Immature natural killer cell (primary cell): ENCODE results near the gene PPIP5K2. TPM values are rescaled to one million over a fixed set of nuclear protein-coding genes. Genes with fewer than 3 reads are reported as not detected.

Experiments
- DNase-seq, 3 donors: peaks; one replicate each; pipeline ENCODE4 v3.0.0; 2022; ENCODE audit warnings: mixed read lengths in 1 of 3
- H3K27ac Mint-ChIP-seq, 6 donors: one replicate each; pipeline ENCODE4 v1.8.0; 2020; ENCODE audit warnings: mixed read lengths in 6 of 6, mild to moderate bottlenecking in 5 of 6, inconsistent platforms in 4 of 6, moderate library complexity in 3 of 6
- H3K27me3 Mint-ChIP-seq, 3 donors: one replicate each; pipeline ENCODE4 v1.8.0; 2020 to 2021; ENCODE audit warnings: low read depth in 3 of 3, mild to moderate bottlenecking in 3 of 3, mixed read lengths in 3 of 3, moderate library complexity in 3 of 3, inconsistent platforms in 1 of 3
- H3K36me3 Mint-ChIP-seq, 3 donors: one replicate each; pipeline ENCODE4 v1.8.0; 2020; ENCODE audit warnings: mixed read lengths in 3 of 3, inconsistent platforms in 2 of 3, mild to moderate bottlenecking in 2 of 3
- H3K4me1 Mint-ChIP-seq, 2 donors: one replicate each; pipeline ENCODE4 v1.8.0; 2020; ENCODE audit warnings: inconsistent platforms in 2 of 2, mild to moderate bottlenecking in 2 of 2, mixed read lengths in 2 of 2, moderate library complexity in 1 of 2
- H3K4me3 Mint-ChIP-seq, 5 donors: one replicate each; pipeline ENCODE4 v1.8.0; 2020; ENCODE audit warnings: mild to moderate bottlenecking in 5 of 5, mixed read lengths in 5 of 5, inconsistent platforms in 3 of 5, moderate library complexity in 3 of 5
- H3K9me3 Mint-ChIP-seq, 6 donors: one replicate each; pipeline ENCODE4 v1.8.0; 2020; ENCODE audit warnings: mild to moderate bottlenecking in 6 of 6, mixed read lengths in 6 of 6, inconsistent platforms in 4 of 6, moderate library complexity in 3 of 6
- polyA plus RNA-seq, 3 donors: library from polyadenylated mRNA; unstranded; fragments of 300-500 nt; fragmentation: Illumina TruSeq; gene quantifications; one replicate each; pipeline ENCODE4 v1.2.3, GENCODE V29; 2021

Gene PPIP5K2
- polyA plus RNA-seq, 3 donors from 2014 or later, result 24.5 to 42.2 (median 41.7) TPM

DNA sequence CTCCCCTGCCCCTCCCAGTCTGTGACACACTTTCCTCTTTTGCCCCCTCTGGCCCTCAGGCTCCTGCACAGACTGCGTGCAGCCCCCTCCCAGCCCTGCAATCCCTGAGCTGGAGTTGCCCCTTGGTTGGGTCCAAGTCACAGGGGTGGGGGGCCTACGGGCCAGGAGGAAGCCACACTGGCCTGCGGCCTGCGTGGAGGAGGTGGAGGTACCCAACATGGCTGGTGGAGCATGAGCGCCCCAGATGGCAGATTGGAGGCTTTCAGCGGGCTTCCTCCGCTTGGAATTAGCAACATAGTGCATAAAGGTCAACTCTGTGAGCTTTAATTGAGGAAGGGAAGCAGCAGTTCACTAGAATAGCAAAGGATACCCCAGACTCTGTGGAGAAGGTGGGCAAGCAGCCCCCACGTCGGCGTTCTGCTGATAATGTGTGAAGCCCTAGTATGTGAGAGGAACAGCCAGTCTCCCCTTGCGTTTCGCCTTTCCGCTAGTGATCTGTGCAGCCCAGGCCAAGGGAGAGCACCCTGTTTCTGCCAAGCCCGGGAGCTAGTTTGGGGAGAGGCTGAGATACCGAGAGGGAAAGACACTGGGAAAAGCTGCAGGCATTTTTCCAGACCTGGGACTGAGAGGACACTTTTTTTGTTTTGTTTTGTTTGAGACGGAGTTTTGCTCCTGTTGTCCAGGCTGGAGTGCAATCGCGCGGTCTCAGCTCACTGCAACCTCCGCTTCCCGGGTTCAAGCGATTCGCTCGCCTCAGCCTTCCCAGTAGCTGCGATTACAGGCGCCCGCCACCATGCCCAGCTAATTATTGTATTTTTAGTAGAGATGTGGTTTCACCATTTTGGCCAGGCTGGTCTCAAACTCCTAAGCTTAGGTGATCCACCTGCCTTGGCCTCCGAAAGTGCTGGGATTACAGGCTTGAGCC is 103.2 kb downstream of the PPIP5K2 start:
- Mint-ChIP-seq H3K36me3 (no peaks in the 10 kb centered on the region), H3K4me3 (no peak overlapping the region), H3K27me3 (peaks cover 3 to 4% (median 4%) of the 10 kb centered on the region in 3 donors), H3K27ac (no peak overlapping the region), H3K9me3 (peaks cover 0 to 2% (median 0%) of the 10 kb centered on the region in 6 donors), H3K4me1 (peaks cover 0 to 1% of the 10 kb centered on the region in 2 donors)
- no peak for DNase-seq

DNA sequence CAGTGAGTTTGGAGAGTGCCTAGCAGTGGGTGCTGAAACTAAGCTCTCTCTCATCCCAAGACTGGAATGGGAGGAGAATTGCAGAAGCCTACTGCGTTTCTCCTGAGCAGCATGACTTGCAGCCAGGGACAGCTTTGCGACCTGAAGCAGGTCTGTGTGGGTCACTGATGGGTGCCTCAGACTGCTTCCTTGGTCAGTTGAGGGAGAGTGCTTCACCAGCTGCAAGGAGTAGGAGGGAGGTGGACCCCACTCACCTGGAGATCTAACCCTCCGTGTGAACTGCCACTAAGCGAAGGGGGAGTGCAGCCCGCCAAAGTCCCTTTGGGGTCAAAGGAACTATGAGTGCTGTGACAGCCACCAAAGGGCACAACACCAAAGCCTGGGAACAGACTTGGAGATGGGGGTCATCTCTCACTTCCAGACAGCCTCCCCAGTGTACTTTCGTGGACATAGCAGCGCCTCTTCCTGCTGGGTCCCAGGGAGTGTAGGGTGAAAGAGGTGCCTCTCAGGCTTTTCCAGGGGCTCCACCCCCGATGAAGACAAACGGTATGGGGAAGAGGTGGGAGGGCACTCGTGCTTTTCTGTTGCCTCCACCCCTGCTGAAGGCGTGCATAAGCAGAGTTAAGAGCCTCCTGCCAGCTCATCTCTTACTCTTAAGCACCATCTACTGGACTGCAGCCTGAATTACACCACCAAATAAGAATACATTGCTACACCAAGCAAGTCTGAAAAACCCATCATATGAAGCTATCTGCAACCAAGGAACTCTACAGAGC is 104.2 kb downstream of the PPIP5K2 start:
- H3K36me3 Mint-ChIP-seq, result no peaks in the 10 kb centered on the region
- H3K4me3 Mint-ChIP-seq, result peak overlapping the region in 1 of 5 donors; percentile 53

DNA sequence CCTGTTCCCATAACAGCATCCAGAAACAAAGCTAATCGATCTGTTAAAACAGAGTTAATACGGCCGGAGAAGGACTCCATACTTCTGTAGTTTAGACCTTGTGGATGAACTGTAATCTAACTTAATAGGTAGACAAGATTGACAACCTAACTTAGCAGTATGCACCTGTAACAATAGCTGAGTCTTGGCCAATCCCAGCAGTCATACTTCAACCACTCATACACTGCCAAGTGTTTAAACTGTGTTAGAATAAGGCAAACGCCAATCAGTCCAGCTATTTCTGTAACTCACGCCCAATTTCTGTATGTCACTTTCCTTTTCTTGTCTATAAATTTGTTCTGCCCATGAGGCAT is 104.8 kb downstream of the PPIP5K2 start:
- no peaks in the 10 kb centered on the region for H3K36me3 Mint-ChIP-seq
- no peak for DNase-seq
- peaks cover 0 to 1% of the 10 kb centered on the region in 2 donors for H3K4me1 Mint-ChIP-seq
- H3K27me3 Mint-ChIP-seq, result peaks cover 3 to 5% (median 4%) of the 10 kb centered on the region in 3 donors
- no peak overlapping the region for H3K27ac Mint-ChIP-seq
- no peak overlapping the region for H3K4me3 Mint-ChIP-seq
- no peaks in the 10 kb centered on the region for H3K9me3 Mint-ChIP-seq

More for the DNA sequence above, 104.2 kb downstream of the PPIP5K2 start:
- H3K4me1 Mint-ChIP-seq, result peaks cover 0 to 1% of the 10 kb centered on the region in 2 donors
- no peaks in the 10 kb centered on the region for H3K9me3 Mint-ChIP-seq
- peak; percentile 31 to 53 (median 51) for DNase-seq
- peaks cover 3 to 5% (median 4%) of the 10 kb centered on the region in 3 donors for H3K27me3 Mint-ChIP-seq
- no peak overlapping the region for H3K27ac Mint-ChIP-seq

DNA sequence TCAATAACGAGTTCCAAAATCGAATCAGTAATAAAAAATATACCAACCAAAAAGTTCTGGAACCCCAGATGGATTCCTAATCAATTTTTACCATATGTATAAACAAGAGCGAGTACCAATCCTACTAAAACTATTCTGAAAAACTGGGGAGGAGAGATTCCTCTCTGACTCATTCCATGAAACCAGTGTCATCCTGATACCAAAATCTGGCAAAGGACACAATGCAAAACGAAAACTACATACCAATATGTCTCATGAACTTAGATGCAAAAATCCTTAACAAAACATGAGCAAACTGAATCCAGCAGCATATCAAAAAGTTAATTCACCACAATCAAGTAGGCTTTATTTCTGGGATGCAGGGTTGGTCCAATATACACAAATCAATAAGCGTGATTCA is 108.0 kb downstream of the PPIP5K2 start:
- Mint-ChIP-seq H3K4me1 (peaks cover 0 to 1% of the 10 kb centered on the region in 2 donors), H3K27ac (no peak overlapping the region), H3K36me3 (no peaks in the 10 kb centered on the region), H3K9me3 (no peaks in the 10 kb centered on the region), H3K27me3 (peaks cover 3 to 5% (median 4%) of the 10 kb centered on the region in 3 donors), H3K4me3 (no peak overlapping the region)
- no peak for DNase-seq

DNA sequence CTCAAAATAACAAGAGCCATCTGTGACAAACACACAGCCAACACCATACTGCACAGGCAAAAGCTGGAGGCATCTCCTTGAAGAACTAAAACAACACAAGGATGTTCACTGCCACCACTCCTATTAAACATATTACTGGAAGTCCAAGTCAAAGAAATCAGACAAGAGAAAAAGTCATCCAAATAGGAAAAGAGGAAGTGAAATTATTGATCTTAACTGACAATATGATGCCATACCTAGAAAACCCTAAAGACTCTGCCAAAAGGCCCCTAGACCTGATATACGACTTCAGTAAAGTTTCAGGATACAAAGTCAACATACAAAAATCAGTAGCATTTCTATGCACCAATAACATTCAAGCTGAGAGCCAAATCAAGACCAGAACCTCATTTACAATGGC is 108.5 kb downstream of the PPIP5K2 start:
- Mint-ChIP-seq H3K36me3 (no peaks in the 10 kb centered on the region), H3K27ac (no peak overlapping the region), H3K4me3 (no peak overlapping the region), H3K9me3 (no peaks in the 10 kb centered on the region), H3K4me1 (peaks cover 0 to 1% of the 10 kb centered on the region in 2 donors), H3K27me3 (peaks cover 4 to 5% (median 4%) of the 10 kb centered on the region in 3 donors)
- DNase-seq, result no peak

DNA sequence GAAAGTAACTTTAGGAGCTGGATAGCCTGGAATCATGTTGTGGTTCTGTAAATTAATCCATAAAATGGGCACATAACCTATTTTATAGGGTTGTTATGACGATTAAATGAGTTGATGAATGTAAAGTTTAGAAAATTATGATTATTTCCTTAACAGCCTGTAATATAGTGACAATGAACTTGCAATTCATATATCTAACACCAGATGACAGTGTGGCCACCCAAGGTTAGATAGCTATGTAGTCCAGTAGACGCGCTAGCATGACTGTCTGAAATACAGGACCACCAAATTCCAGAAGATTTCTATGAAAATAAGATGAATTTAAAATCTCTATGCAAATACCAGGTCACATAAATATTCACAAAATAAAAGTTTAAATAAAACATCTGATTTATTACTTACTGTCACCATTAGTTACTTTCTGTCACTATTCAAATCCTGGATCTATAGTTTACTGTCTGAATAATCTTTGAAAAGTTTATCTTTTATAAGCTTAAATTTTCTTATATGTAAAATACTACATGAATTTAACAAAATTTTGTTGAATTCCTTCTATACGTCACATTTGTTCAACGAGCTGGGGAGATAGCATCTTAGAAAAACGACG is 112.4 kb downstream of the PPIP5K2 start:
- Mint-ChIP-seq H3K4me3 (no peak overlapping the region), H3K4me1 (no peaks in the 10 kb centered on the region), H3K27ac (no peak overlapping the region), H3K27me3 (peaks cover 3% of the 10 kb centered on the region in 3 donors), H3K36me3 (no peaks in the 10 kb centered on the region), H3K9me3 (no peaks in the 10 kb centered on the region)
- peak; percentile 22 to 30 (median 26) for DNase-seq

DNA sequence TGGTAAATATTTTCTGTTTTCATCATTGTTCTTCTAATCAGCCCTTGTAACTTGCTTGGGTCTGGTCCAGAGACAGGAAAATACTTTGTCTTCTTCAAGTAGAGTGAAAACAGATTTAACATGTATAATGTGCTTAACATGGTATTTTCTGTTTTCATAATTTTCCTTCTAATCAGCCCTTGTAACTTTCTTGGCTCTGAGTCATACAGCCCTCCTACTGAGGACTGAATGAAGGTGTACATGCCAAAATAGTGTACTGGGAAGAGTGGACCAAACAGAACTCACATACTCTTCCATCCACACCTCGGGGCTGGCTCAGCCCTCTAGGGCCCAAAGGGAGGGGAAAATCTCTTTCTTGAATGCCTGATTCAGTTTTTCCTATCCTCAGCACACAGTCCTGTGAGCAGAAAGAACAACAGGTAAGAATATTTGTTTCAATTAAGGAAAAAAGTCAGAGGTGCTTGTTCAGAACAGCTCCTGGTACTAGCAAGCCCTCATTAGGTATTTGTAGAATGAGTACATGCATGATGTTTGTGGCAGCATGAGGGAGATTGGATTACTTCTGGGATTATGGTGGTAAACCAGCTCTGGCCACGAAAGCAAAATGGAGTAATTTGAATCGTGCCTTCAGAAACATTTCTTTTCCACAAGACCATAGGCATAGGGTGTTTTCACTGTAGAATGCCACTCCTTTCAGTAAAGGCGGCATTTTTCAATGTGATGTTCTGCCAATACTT is 114.3 kb downstream of the PPIP5K2 start:
- no peak for DNase-seq
- Mint-ChIP-seq H3K9me3 (peaks cover 2 to 7% (median 6%) of the 10 kb centered on the region in 6 donors), H3K36me3 (no peaks in the 10 kb centered on the region), H3K4me3 (no peak overlapping the region), H3K27ac (no peak overlapping the region), H3K27me3 (peaks cover 2 to 6% (median 5%) of the 10 kb centered on the region in 3 donors), H3K4me1 (no peaks in the 10 kb centered on the region)

DNA sequence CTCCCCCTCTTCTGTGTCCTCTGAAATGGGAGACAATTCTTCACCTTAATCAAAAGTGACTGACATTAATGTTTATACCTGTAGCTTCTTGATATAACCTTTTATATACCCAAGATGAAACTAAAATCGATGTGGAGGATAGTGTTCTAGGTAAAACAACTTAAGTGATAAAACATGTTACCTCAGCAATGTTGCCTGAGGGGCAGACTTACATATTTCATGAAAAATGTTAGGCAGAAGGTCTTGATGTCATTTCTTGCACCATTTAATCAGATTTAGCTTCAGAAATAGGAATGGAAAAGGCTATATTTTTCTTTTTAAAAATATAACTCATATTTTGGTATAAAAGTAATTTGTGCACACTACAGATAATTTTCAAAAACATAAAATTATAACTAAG is 115.8 kb downstream of the PPIP5K2 start:
- H3K4me1 Mint-ChIP-seq, result no peaks in the 10 kb centered on the region
- peaks cover 5 to 16% (median 6%) of the 10 kb centered on the region in 6 donors for H3K9me3 Mint-ChIP-seq
- peaks cover 0 to 6% (median 5%) of the 10 kb centered on the region in 3 donors for H3K27me3 Mint-ChIP-seq
- DNase-seq, result no peak
- no peak overlapping the region for H3K27ac Mint-ChIP-seq
- H3K36me3 Mint-ChIP-seq, result no peaks in the 10 kb centered on the region
- H3K4me3 Mint-ChIP-seq, result no peak overlapping the region

DNA sequence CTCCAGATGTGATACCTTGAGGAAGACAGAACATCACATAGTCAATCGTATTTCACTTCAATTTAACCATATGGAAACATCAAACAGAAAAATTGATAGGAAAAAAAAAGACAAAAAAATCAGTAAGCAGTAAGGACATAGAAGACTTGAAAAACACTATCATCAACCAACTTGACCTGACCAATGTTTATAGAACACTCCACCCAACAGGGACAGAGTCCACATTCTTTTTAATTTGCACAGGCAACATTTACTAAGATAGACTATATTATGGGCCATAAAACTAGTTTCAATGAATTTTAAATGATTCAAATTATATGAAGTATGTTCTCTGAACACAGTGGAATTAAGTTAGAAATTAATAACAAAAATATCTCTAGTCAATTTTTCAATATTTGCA is 117.7 kb downstream of the PPIP5K2 start:
- Mint-ChIP-seq H3K4me1 (no peaks in the 10 kb centered on the region), H3K9me3 (peaks cover 5 to 16% (median 6%) of the 10 kb centered on the region in 6 donors), H3K36me3 (no peaks in the 10 kb centered on the region), H3K27me3 (peaks cover 4 to 9% (median 5%) of the 10 kb centered on the region in 3 donors), H3K4me3 (no peak overlapping the region), H3K27ac (no peak overlapping the region)
- no peak for DNase-seq

DNA sequence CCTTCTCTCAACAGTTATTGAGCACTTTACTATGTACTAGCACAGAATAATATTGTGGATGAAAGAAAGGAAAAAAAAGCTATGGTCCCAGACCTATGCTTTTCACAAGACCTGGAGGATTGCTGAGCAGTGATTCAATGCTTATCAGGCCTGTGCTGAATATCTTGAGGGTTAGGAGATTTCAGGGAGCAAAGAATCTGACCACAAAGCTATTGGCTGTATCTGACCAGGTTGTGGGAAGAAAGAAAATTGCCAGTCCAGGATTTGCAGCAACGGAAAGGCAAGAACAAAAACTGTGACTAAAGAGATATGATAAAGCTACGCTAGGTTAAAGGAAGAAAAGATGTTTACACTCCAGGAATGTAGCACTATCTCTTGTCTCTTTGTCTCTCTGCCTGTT is 123.6 kb downstream of the PPIP5K2 start:
- peaks cover 6 to 8% of the 10 kb centered on the region in 2 donors for H3K4me1 Mint-ChIP-seq
- H3K36me3 Mint-ChIP-seq, result no peaks in the 10 kb centered on the region
- H3K4me3 Mint-ChIP-seq, result no peak overlapping the region
- peaks cover 4 to 13% (median 4%) of the 10 kb centered on the region in 3 donors for H3K27me3 Mint-ChIP-seq
- no peak for DNase-seq
- H3K27ac Mint-ChIP-seq, result no peak overlapping the region
- H3K9me3 Mint-ChIP-seq, result peaks cover 5 to 16% (median 6%) of the 10 kb centered on the region in 6 donors

DNA sequence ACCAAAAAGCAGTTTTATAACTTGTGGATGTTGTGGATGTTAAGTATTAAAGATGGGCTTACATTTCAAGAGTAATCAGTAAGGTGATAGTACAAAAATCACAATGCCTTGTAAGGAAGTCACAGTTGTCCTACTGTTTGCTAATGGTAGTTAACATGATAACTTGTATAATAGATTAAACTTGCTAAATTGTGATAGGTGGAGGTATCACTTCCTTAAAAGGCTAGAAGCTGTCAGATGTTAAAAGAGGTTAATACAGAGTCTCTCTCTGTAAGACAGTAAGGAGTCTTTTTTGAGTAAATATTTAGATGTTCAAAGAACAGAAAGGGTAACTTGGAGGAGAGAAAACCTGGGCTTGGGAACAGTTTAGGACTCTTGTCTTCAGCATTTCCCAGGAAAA is 124.3 kb downstream of the PPIP5K2 start:
- no peak for DNase-seq
- Mint-ChIP-seq H3K4me3 (no peak overlapping the region), H3K9me3 (peaks cover 0 to 10% (median 2%) of the 10 kb centered on the region in 6 donors), H3K36me3 (no peaks in the 10 kb centered on the region), H3K27me3 (peaks cover 4 to 9% (median 4%) of the 10 kb centered on the region in 3 donors), H3K27ac (no peak overlapping the region), H3K4me1 (peaks cover 6 to 8% of the 10 kb centered on the region in 2 donors)

DNA sequence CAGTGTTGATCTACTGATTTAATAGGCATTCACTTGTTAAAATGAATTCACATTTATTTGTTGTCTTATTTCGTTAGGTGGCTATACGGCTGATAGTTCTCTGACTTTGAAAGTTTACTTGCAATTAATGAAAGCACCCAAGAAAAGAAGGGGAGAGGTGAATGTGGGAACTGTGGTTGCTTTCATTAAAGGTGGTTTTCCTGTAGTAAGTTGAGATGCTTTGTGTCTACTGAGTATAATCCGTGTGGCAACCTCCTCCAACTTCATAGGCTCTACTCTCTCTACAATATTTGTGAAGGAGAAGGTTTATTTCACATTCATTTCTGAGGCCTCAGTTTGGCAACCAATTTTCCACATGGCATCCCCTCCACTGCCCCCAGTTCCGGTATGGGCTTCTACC is 125.7 kb downstream of the PPIP5K2 start:
- no peaks in the 10 kb centered on the region for H3K36me3 Mint-ChIP-seq
- peaks cover 5 to 13% (median 8%) of the 10 kb centered on the region in 3 donors for H3K27me3 Mint-ChIP-seq
- no peak overlapping the region for H3K4me3 Mint-ChIP-seq
- H3K9me3 Mint-ChIP-seq, result no peaks in the 10 kb centered on the region
- H3K4me1 Mint-ChIP-seq, result peaks cover 6 to 8% of the 10 kb centered on the region in 2 donors
- no peak for DNase-seq
- peak overlapping the region in 1 of 6 donors; percentile 58 for H3K27ac Mint-ChIP-seq

DNA sequence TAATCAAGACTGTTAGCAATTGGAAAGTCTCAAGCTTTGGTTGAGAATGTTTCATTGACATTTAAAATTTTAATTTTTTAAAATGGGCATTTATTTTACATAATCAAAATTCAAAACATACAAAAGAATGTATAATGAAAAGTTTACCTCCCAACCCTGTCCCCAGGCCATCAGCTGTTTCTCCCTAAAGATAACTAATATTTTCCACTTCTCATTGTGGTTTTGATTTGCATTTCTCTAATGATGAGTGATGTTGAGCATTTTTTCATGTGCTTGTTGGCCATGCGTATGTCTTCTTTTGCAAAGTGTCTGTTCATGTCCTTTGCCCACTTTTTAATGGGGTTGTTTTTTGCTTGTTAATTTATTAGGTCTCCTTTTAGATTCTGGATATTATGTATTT is 127.0 kb downstream of the PPIP5K2 start:
- Mint-ChIP-seq H3K27me3 (peaks cover 3 to 16% (median 6%) of the 10 kb centered on the region in 3 donors), H3K36me3 (no peaks in the 10 kb centered on the region), H3K27ac (no peak overlapping the region), H3K9me3 (no peaks in the 10 kb centered on the region), H3K4me3 (no peak overlapping the region), H3K4me1 (peaks cover 6 to 8% of the 10 kb centered on the region in 2 donors)
- DNase-seq, result no peak
